Measurements from ENCODE around the gene HOXD4.

The HOXD4 gene

DNA sequence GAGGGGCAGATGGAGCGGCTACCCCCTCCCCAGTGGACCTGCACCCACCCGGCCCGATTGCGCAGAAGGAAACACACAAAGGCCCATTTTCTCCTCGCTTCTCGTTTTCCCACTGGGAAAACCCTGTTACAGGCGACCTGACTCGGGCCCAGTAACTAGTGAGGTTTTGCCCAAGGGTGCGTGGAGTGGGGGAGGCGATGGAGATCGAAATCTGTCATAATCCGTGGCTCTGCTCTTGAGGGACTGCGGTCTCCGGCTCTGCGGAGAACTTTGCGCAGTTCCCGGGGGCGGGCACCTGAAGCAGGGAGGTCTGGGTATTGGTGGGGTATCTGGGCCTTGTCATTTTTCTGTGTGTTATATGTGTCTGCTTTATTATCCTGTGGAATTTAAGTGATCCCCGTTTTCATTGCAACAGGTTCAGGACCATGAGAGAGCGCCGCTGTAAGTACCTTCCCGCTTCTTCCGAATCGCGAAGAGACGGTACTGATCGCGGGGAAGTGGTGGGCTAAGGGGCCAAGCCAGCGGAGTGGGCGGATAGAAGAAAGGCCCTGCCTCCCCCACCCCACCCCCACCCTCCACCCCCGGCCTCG is 4.0 kb upstream of the HOXD4 start:
- no peak for TF ChIP-seq GLIS3 (CRISPR knock-in tag; IDR thresholded peaks at IDR 0.05)
- no peak for TF ChIP-seq ZNF565 (CRISPR knock-in tag; conservative IDR thresholded peaks at IDR 0.05; ENCODE audit: low read depth)
- TF ChIP-seq SNAI2 (CRISPR knock-in tag; IDR thresholded peaks at IDR 0.05): no peak
- TF ChIP-seq BACH2 (CRISPR knock-in tag; IDR thresholded peaks at IDR 0.05; ENCODE audit: borderline replicate concordance): no peak
- no peak for TF ChIP-seq ZNF70 (CRISPR knock-in tag; IDR thresholded peaks at IDR 0.05)
- no peak for TF ChIP-seq TOX (CRISPR knock-in tag; IDR thresholded peaks at IDR 0.05; ENCODE audit: borderline replicate concordance)
- TF ChIP-seq, protein P1, sequence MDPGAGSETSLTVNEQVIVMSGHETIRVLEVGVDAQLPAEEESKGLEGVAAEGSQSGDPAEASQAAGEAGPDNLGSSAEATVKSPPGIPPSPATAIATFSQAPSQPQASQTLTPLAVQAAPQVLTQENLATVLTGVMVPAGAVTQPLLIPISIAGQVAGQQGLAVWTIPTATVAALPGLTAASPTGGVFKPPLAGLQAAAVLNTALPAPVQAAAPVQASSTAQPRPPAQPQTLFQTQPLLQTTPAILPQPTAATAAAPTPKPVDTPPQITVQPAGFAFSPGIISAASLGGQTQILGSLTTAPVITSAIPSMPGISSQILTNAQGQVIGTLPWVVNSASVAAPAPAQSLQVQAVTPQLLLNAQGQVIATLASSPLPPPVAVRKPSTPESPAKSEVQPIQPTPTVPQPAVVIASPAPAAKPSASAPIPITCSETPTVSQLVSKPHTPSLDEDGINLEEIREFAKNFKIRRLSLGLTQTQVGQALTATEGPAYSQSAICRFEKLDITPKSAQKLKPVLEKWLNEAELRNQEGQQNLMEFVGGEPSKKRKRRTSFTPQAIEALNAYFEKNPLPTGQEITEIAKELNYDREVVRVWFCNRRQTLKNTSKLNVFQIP (CRISPR knock-in tag; IDR thresholded peaks at IDR 0.05; ENCODE audit: borderline replicate concordance, low read depth): no peak
- no peak for TF ChIP-seq ZC3H10 (CRISPR knock-in tag; IDR thresholded peaks at IDR 0.05)
- no peak for TF ChIP-seq ISL1 (CRISPR knock-in tag; IDR thresholded peaks at IDR 0.05)
- no peak for TF ChIP-seq ZNF8 (CRISPR knock-in tag; IDR thresholded peaks at IDR 0.05)
- TF ChIP-seq ZFP3 (CRISPR knock-in tag; IDR thresholded peaks at IDR 0.05): no peak
- no peak for TF ChIP-seq RARB (CRISPR knock-in tag; IDR thresholded peaks at IDR 0.05)
- TF ChIP-seq TCF4 (CRISPR knock-in tag; IDR thresholded peaks at IDR 0.05; ENCODE audit: borderline replicate concordance): no peak
- no peak for ATAC-seq

DNA sequence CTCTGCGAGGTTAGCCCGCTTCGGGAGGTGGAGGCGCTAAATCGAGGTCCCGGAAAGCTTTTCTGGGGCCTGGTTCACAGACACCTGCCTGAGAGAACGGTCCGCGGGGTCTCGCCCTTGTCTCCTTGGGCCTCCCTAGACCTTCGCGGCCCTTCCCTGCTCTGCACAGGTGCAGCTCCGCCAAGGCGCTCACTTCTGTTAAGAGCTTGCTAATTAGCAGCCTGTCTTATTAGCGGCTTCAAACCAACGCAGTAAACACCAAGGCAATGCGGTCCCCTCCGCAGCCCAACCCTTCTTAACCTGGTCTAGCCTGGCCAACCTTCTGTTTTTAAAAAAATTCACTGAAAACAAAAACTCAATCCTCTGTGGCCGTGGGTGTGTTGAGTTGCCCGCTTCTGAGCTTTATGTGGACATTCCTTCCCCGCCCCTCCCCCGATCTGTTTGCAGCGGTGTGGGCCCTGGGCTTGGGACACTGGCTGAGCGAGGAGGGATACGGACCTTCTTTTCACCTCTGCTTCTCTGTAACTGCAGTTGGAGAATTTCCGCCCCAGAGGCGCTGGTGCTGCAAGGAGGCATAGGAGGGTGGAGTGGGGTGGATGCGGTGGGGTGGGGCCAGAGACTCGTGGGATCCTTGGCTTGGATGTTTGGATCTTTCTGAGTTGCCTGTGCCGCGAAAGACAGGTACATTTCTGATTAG is 3.4 kb upstream of the HOXD4 start:
- no peak for TF ChIP-seq GLIS3 (CRISPR knock-in tag; IDR thresholded peaks at IDR 0.05)
- TF ChIP-seq ZNF70 (CRISPR knock-in tag; IDR thresholded peaks at IDR 0.05): peak; percentile 48; the same call in 1 of the 2 replicates
- ATAC-seq: no peak

DNA sequence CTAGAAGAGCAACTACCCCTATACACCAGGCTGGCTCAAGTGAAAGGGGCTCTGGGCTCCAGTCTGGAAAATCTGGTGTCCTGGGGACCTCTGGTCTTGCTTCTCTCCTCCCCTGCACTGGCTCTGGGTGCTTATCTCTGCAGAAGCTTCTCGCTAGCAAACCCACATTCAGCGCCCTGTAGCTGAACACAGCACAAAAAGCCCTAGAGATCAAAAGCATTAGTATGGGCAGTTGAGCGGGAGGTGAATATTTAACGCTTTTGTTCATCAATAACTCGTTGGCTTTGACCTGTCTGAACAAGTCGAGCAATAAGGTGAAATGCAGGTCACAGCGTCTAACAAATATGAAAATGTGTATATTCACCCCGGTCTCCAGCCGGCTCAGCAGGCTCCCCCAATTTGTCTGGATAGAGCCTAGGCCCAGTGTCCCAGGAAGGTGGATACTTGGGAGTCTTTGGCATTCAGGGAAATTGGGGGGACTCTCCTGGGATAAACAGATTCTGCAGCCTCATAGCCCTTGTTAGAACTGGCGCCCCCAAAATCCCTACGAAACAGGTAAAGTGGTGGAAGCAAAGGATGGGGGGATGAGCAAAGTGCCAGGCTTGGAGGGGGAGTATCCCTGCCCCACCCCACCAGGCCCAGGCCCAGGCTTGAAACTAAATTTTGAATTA is 2.5 kb upstream of the HOXD4 start:
- ATAC-seq: no peak
- TF ChIP-seq OSR1 (CRISPR knock-in tag; IDR thresholded peaks at IDR 0.05) (no peak), PPARA (CRISPR knock-in tag; IDR thresholded peaks at IDR 0.05; ENCODE audit: borderline replicate concordance) (no peak), RARB (CRISPR knock-in tag; IDR thresholded peaks at IDR 0.05) (no peak), ISL1 (CRISPR knock-in tag; IDR thresholded peaks at IDR 0.05) (no peak), ESRRG (CRISPR knock-in tag; IDR thresholded peaks at IDR 0.05) (no peak)

DNA sequence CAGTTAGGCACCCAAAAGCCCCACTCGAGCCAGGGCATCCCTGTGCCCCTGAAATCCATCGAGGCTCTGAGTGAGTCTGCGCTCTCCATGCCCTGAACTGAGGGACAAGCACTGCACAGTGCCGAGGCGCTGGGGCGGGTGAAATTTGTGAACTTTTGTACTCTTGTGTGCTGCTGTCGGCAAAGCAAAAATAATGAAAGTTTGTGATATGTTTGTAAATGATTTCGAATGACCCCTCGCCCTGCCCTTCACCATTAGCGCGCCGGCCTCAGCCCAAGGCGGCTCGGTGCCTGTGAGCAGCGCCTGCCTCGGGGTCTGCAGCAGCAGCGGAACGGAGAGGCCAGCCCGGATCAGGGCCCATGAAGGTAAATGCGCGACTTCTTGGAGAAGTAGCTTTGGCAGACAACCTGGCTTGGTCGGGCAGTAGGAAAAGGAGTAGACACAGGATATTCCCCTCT is 1.8 kb upstream of the HOXD4 start:
- ATAC-seq: no peak
- TF ChIP-seq ZC3H10 (CRISPR knock-in tag; IDR thresholded peaks at IDR 0.05) (no peak), ISL1 (CRISPR knock-in tag; IDR thresholded peaks at IDR 0.05) (no peak), GLIS3 (CRISPR knock-in tag; IDR thresholded peaks at IDR 0.05) (no peak), CSDC2 (CRISPR knock-in tag; IDR thresholded peaks at IDR 0.05) (no peak), TOX (CRISPR knock-in tag; IDR thresholded peaks at IDR 0.05; ENCODE audit: borderline replicate concordance) (no peak)
- TF ChIP-seq, protein P2, sequence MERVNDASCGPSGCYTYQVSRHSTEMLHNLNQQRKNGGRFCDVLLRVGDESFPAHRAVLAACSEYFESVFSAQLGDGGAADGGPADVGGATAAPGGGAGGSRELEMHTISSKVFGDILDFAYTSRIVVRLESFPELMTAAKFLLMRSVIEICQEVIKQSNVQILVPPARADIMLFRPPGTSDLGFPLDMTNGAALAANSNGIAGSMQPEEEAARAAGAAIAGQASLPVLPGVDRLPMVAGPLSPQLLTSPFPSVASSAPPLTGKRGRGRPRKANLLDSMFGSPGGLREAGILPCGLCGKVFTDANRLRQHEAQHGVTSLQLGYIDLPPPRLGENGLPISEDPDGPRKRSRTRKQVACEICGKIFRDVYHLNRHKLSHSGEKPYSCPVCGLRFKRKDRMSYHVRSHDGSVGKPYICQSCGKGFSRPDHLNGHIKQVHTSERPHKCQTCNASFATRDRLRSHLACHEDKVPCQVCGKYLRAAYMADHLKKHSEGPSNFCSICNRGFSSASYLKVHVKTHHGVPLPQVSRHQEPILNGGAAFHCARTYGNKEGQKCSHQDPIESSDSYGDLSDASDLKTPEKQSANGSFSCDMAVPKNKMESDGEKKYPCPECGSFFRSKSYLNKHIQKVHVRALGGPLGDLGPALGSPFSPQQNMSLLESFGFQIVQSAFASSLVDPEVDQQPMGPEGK (CRISPR knock-in tag; IDR thresholded peaks at IDR 0.05; ENCODE audit: borderline replicate concordance): no peak
- TF ChIP-seq, protein P3, sequence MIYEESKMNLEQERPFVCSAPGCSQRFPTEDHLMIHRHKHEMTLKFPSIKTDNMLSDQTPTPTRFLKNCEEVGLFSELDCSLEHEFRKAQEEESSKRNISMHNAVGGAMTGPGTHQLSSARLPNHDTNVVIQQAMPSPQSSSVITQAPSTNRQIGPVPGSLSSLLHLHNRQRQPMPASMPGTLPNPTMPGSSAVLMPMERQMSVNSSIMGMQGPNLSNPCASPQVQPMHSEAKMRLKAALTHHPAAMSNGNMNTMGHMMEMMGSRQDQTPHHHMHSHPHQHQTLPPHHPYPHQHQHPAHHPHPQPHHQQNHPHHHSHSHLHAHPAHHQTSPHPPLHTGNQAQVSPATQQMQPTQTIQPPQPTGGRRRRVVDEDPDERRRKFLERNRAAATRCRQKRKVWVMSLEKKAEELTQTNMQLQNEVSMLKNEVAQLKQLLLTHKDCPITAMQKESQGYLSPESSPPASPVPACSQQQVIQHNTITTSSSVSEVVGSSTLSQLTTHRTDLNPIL (CRISPR knock-in tag; IDR thresholded peaks at IDR 0.05; ENCODE audit: low read depth): no peak

DNA sequence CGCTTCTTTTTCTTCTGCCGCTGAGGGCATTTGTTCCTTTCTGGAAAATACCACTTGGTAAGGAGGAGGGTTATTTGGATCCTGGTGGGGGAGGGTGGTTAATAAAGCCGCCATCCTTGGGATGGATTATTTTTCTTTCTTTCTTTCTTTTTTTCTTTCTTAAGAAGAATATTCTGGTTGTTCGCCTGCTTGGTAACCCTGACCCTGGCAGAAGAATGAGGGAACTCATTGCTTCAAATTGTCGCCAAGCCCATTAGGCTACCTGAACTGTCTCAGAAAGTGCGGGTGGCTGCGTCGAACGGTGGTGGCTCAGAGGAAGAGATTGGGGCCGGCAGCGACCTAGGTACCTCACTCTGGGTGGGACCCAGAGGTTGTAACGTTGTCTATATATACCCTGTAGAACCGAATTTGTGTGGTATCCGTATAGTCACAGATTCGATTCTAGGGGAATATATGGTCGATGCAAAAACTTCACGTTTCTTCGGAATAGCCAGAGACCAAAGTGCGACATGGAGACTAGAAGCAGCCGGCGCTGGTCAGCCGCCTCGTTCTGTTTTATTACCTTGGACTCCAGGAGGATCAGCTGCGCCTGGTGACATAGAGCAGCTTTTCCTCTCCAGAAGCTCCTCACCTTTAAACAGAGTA is 1.3 kb upstream of the HOXD4 start:
- ATAC-seq: no peak
- TF ChIP-seq ARNTL (CRISPR knock-in tag; IDR thresholded peaks at IDR 0.05; ENCODE audit: borderline replicate concordance, low read depth) (no peak), ZNF70 (CRISPR knock-in tag; IDR thresholded peaks at IDR 0.05) (no peak), SNAI2 (CRISPR knock-in tag; IDR thresholded peaks at IDR 0.05) (no peak), ZNF8 (CRISPR knock-in tag; IDR thresholded peaks at IDR 0.05) (no peak), ZC3H10 (CRISPR knock-in tag; IDR thresholded peaks at IDR 0.05) (no peak), ZFP3 (CRISPR knock-in tag; IDR thresholded peaks at IDR 0.05) (no peak), BACH2 (CRISPR knock-in tag; IDR thresholded peaks at IDR 0.05; ENCODE audit: borderline replicate concordance) (no peak), OSR1 (CRISPR knock-in tag; IDR thresholded peaks at IDR 0.05) (no peak), RARB (CRISPR knock-in tag; IDR thresholded peaks at IDR 0.05) (no peak), TOX (CRISPR knock-in tag; IDR thresholded peaks at IDR 0.05; ENCODE audit: borderline replicate concordance) (no peak), ISL1 (CRISPR knock-in tag; IDR thresholded peaks at IDR 0.05) (no peak)
- TF ChIP-seq, protein P2 (CRISPR knock-in tag; IDR thresholded peaks at IDR 0.05; ENCODE audit: borderline replicate concordance): no peak
- TF ChIP-seq, protein P4, sequence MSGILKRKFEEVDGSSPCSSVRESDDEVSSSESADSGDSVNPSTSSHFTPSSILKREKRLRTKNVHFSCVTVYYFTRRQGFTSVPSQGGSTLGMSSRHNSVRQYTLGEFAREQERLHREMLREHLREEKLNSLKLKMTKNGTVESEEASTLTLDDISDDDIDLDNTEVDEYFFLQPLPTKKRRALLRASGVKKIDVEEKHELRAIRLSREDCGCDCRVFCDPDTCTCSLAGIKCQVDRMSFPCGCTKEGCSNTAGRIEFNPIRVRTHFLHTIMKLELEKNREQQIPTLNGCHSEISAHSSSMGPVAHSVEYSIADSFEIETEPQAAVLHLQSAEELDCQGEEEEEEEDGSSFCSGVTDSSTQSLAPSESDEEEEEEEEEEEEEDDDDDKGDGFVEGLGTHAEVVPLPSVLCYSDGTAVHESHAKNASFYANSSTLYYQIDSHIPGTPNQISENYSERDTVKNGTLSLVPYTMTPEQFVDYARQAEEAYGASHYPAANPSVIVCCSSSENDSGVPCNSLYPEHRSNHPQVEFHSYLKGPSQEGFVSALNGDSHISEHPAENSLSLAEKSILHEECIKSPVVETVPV (CRISPR knock-in tag; IDR thresholded peaks at IDR 0.05): no peak

Data from SK-N-SH treated with all-trans-retinoic acid at 6 μM for 48 hours (cell line).